HCT116 (cell line): ENCODE results near the gene MAP4K4. TPM values are rescaled to one million over a fixed set of nuclear protein-coding genes. Genes with fewer than 3 reads are reported as not detected.
"Not testable (repeated sequence)": the region's sequence is repeated elsewhere in the genome, so short reads cannot be mapped to it uniquely, and the experiment has no call there.

Experiments used
- ATAC-seq: fragments of 200-7000 bp; cut with Tn5 transposase; 2 replicates; pipeline ENCODE4 v1.9.1; 2020; ENCODE audit warnings: mild to moderate bottlenecking, moderate library complexity
- BruUV-seq: library from RNA; stranded (reverse); fragments of 400-500 nt; replicated peaks from 2 replicates; lab custom pipeline; 2021; lab: Mats Ljungman, UMichigan
- CTCF ChIA-PET: fragments of 300-600 bp; sonication (Branson Sonifier 250); formaldehyde crosslinking; loops from one replicate; lab custom pipeline; 2021; ENCODE audit warnings: antibody characterized with exemption; lab: Charles Lee
- POLR2A ChIA-PET: fragments of 300-600, 350-600 bp; sonication (Branson Sonifier 250); formaldehyde crosslinking; loops from one replicate; lab custom pipeline; 2021; ENCODE audit warnings: antibody characterized with exemption; lab: Charles Lee
- RAD21 ChIA-PET, 2 experiments: fragments of 300-600 bp; sonication (Branson Sonifier 250); formaldehyde crosslinking; loops; one replicate each; lab custom pipeline; 2023; ENCODE audit warnings: low total read pairs in 2 of 2; ENCODE audit not compliant: uncharacterized antibody in 2 of 2, unreplicated experiment in 2 of 2, low non-redundant PET in 1 of 2; lab: Charles Lee
- DNase-seq: peaks from one replicate; pipeline ENCODE4 v3.0.0-alpha.2; 2010; ENCODE audit warnings: low read depth, low spot score
- H2AFZ ChIP-seq: fragments of 200-600 bp; shearing (Covaris generic), sonication (generic); 2 replicates; pipeline ENCODE4 v1.6.1; 2017; ENCODE audit warnings: low read depth, mixed run types, mixed read lengths, antibody characterized with exemption, low read length; ENCODE audit not compliant: poor library complexity, severe bottlenecking
- H3K27ac ChIP-seq: 2 replicates; pipeline ENCODE4 v1.5.1; 2012; ENCODE audit warnings: low read depth, low read length
- H3K27me3 ChIP-seq: fragments of 200-600 bp; sonication (generic); 2 replicates; pipeline ENCODE4 v1.6.1; 2016; ENCODE audit warnings: mixed run types, low read length, mixed read lengths; ENCODE audit not compliant: insufficient read depth
- H3K36me3 ChIP-seq, 2 experiments: fragments of 200-500 bp in 1 of 2; fragments of 200-600 bp in 1 of 2; sonication (Bioruptor generic) in 1 of 2; sonication (generic) in 1 of 2; 2 replicates each; pipeline versions ENCODE4 v1.5.1 to v1.6.1; 2014 to 2016; ENCODE audit warnings: low read length in 2 of 2, inconsistent platforms in 1 of 2, mixed read lengths in 1 of 2, mixed run types in 1 of 2; ENCODE audit not compliant: insufficient read depth in 2 of 2, control insufficient read depth in 1 of 2
- H3K4me1 ChIP-seq, 2 experiments: fragments of 200-600 bp in 1 of 2; sonication (generic) in 1 of 2; 2 replicates each; pipeline versions ENCODE4 v1.5.1 to v1.6.1; 2012 to 2017; ENCODE audit warnings: low read length in 2 of 2, inconsistent platforms in 1 of 2, mild to moderate bottlenecking in 1 of 2, mixed read lengths in 1 of 2, mixed run types in 1 of 2, moderate library complexity in 1 of 2; ENCODE audit not compliant: insufficient read depth in 2 of 2, control insufficient read depth in 1 of 2
- H3K4me2 ChIP-seq: fragments of 200-600 bp; sonication (generic); 2 replicates; pipeline ENCODE4 v1.6.1; 2017; ENCODE audit warnings: mixed run types, low read length, mixed read lengths
- H3K4me3 ChIP-seq, 2 experiments: fragments of 200-600 bp in 1 of 2; sonication (generic) in 1 of 2; replicated peaks in 1 of 2; 2 replicates each; pipeline ENCODE4 v1.5.1; 2011 to 2016; ENCODE audit warnings: low read length in 2 of 2, control low read depth in 1 of 2, low read depth in 1 of 2, mild to moderate bottlenecking in 1 of 2, mixed read lengths in 1 of 2, mixed run types in 1 of 2
- H3K79me2 ChIP-seq: fragments of 200-600 bp; sonication (generic); 2 replicates; pipeline ENCODE4 v1.6.1; 2017; ENCODE audit warnings: mild to moderate bottlenecking, mixed run types, low read length, moderate library complexity, mixed read lengths; ENCODE audit not compliant: insufficient read depth
- H3K9ac ChIP-seq: fragments of 200-600 bp; sonication (generic); 2 replicates; pipeline ENCODE4 v1.6.1; 2016; ENCODE audit warnings: low read length, mixed read lengths
- H3K9me2 ChIP-seq: fragments of 200-600 bp; sonication (generic), shearing (Covaris generic); 2 replicates; pipeline ENCODE4 v1.6.1; 2017; ENCODE audit warnings: mixed run types, mild to moderate bottlenecking, moderate library complexity; ENCODE audit not compliant: insufficient read depth
- H3K9me3 ChIP-seq, 2 experiments: fragments of 200-500 bp in 1 of 2; fragments of 200-600 bp in 1 of 2; sonication (Bioruptor generic) in 1 of 2; sonication (generic) in 1 of 2; 2 replicates each; pipeline ENCODE4 v1.6.1; 2014 to 2017; ENCODE audit warnings: low read length in 2 of 2, mixed read lengths in 2 of 2, inconsistent platforms in 1 of 2, low read depth in 1 of 2, mild to moderate bottlenecking in 1 of 2, mixed run types in 1 of 2, moderate library complexity in 1 of 2; ENCODE audit not compliant: control insufficient read depth in 1 of 2, insufficient read depth in 1 of 2
- H4K20me1 ChIP-seq: fragments of 200-600 bp; sonication (generic), shearing (Covaris generic); 2 replicates; pipeline ENCODE4 v1.6.1; 2017; ENCODE audit warnings: mixed run types, mild to moderate bottlenecking, moderate library complexity; ENCODE audit not compliant: insufficient read depth
- CEBPB ChIP-seq: IDR thresholded peaks from 2 replicates; pipeline ENCODE4 v1.6.1; 2012; ENCODE audit warnings: low read depth
- EGR1 ChIP-seq: IDR thresholded peaks from 2 replicates; pipeline ENCODE4 v1.6.1; 2012; ENCODE audit warnings: low read depth
- POLR2AphosphoS5 ChIP-seq: IDR thresholded peaks from 2 replicates; pipeline ENCODE4 v1.6.1; 2011; ENCODE audit warnings: mild to moderate bottlenecking, low read depth, low read length, moderate library complexity
- RAD21 ChIP-seq: IDR thresholded peaks from 2 replicates; pipeline ENCODE4 v1.6.1; 2012; ENCODE audit warnings: low read depth, mild to moderate bottlenecking
- SP1 ChIP-seq: IDR thresholded peaks from 2 replicates; pipeline ENCODE4 v1.6.1; 2012; ENCODE audit warnings: low read depth
- TCF7L2 ChIP-seq: IDR thresholded peaks from 2 replicates; pipeline ENCODE4 v1.7.0; 2011; ENCODE audit warnings: borderline replicate concordance, inconsistent platforms; ENCODE audit not compliant: insufficient read depth, insufficient read length; ENCODE audit errors: extremely low read depth
- ZFX ChIP-seq: fragments of 450-650 bp; IDR thresholded peaks from 2 replicates; pipeline ENCODE4 v1.6.1; 2017
- ZNF274 ChIP-seq: fragments of 200-500 bp; sonication (Bioruptor generic); IDR thresholded peaks from 2 replicates; pipeline ENCODE4 v1.6.1; 2014; ENCODE audit warnings: mild to moderate bottlenecking, low read depth, low read length, inconsistent platforms
- intact Hi-C: fragments of 100-400 bp; cut with micrococcal nuclease; formaldehyde crosslinking; loops from 2 replicates; pipeline ENCODE4 v1.10.0; 2022
- total RNA-seq: library from RNA; stranded (reverse); gene quantifications from one replicate; pipeline ENCODE4 v1.2.1, GENCODE V29; 2021; ENCODE audit not compliant: unreplicated experiment

The MAP4K4 gene
- total RNA-seq, 1 experiment from 2014 or later, result 62.3 TPM

GRCh38 chr2:101773961-101774360 is 76.5 kb downstream of the MAP4K4 start:
- H3K9me3 ChIP-seq, POLR2A ChIA-PET, H3K4me3 ChIP-seq, H3K36me3 ChIP-seq, H3K9ac ChIP-seq, CTCF ChIA-PET, ATAC-seq, H4K20me1 ChIP-seq, H2AFZ ChIP-seq, H3K9me2 ChIP-seq, RAD21 ChIA-PET, H3K4me2 ChIP-seq, DNase-seq, BruUV-seq, H3K27me3 ChIP-seq, H3K27ac ChIP-seq: not testable (repeated sequence)
- intact Hi-C loops, result loop anchor here (5.0 kb wide), 1 partner anchor 58 kb away; no protein-coding TSS in a partner anchor
- peaks cover 91% of the 10 kb centered on the region for H3K79me2 ChIP-seq
- peaks cover 0 to 14% of the 10 kb centered on the region in 2 experiments; a peak in 2 of 4 replicates for H3K4me1 ChIP-seq

GRCh38 chr2:101775092-101775491 is 77.6 kb downstream of the MAP4K4 start:
- Histone ChIP-seq H3K9me2 (no peaks in the 10 kb centered on the region), H3K9ac (no peak overlapping the region), H3K79me2 (peaks cover 97% of the 10 kb centered on the region), H3K27me3 (no peaks in the 10 kb centered on the region)
- RAD21 ChIA-PET, result no interaction called here
- no peak for TF ChIP-seq TCF7L2
- TF ChIP-seq, all 23 proteins: peak for 0
- H3K27ac ChIP-seq, result no peak overlapping the region
- no peaks in the 10 kb centered on the region for H3K36me3 ChIP-seq
- intact Hi-C loops, result no loop called here
- no peak for ATAC-seq
- H3K4me2 ChIP-seq, result no peak overlapping the region
- no peak for DNase-seq
- H3K4me3 ChIP-seq, result no peak overlapping the region
- no peaks in the 10 kb centered on the region for H4K20me1 ChIP-seq
- peaks cover 0 to 8% of the 10 kb centered on the region in 2 experiments; a peak in 2 of 4 replicates for H3K4me1 ChIP-seq
- CTCF ChIA-PET, result no interaction called here
- POLR2A ChIA-PET, result no interaction called here
- H2AFZ ChIP-seq, result no peak overlapping the region
- H3K9me3 ChIP-seq, result no peaks in the 10 kb centered on the region
- no TSS peak for BruUV-seq

GRCh38 chr2:101775636-101776035 is 78.1 kb downstream of the MAP4K4 start:
- no TSS peak for BruUV-seq
- Histone ChIP-seq H3K4me2 (no peak overlapping the region), H2AFZ (no peak overlapping the region), H4K20me1 (no peaks in the 10 kb centered on the region), H3K27ac (no peak overlapping the region), H3K27me3 (no peaks in the 10 kb centered on the region), H3K36me3 (no peaks in the 10 kb centered on the region)
- ChIA-PET POLR2A (no interaction called here), CTCF (interaction anchor here (0.6 kb wide), 1 partner anchor 45 kb away, joined by 7 read pairs; no protein-coding TSS in a partner anchor), RAD21 (no interaction called here)
- DNase-seq, result no peak
- ATAC-seq, result no peak
- TF ChIP-seq ZNF274 (no peak), RAD21 (no peak), CEBPB (no peak), ZFX (no peak), POLR2AphosphoS5 (no peak), EGR1 (no peak), SP1 (no peak)
- TF ChIP-seq, all 23 proteins: peak for 0
- no peaks in the 10 kb centered on the region for H3K9me2 ChIP-seq
- H3K79me2 ChIP-seq, result peaks cover 98% of the 10 kb centered on the region
- H3K9ac ChIP-seq, result no peak overlapping the region
- no peaks in the 10 kb centered on the region for H3K9me3 ChIP-seq
- peaks cover 0 to 5% of the 10 kb centered on the region in 2 experiments; a peak in 2 of 4 replicates for H3K4me1 ChIP-seq
- no peak overlapping the region for H3K4me3 ChIP-seq
- intact Hi-C loops, result no loop called here
